ENCODE data around the gene ATP8A2. TPM values are rescaled to one million over a fixed set of nuclear protein-coding genes. Genes with fewer than 3 reads are reported as not detected.

ATP8A2 gene
- total RNA-seq, 1 donor from 2014 or later: 1.3 TPM

- H3K79me2 ChIP-seq (ENCODE audit: insufficient read depth, low read length): no peaks in the 10 kb centered on the region
- H3K9me3 ChIP-seq (ENCODE audit: insufficient read depth, low read depth, low read length): no peaks in the 10 kb centered on the region
- H3K4me3 Mint-ChIP-seq (ENCODE audit: unreplicated experiment): no peak overlapping the region
- DNase-seq (ENCODE audit: low read depth) (no peak), FAIRE-seq (no peak)
- H3K36me3 Mint-ChIP-seq (ENCODE audit: low read depth, unreplicated experiment): no peaks in the 10 kb centered on the region
- H3K4me2 ChIP-seq (ENCODE audit: low read length): no peak overlapping the region
- peaks cover 30% of the 10 kb centered on the region for H3K4me1 Mint-ChIP-seq (ENCODE audit: low read depth, unreplicated experiment)
- H3K27ac ChIP-seq (ENCODE audit: low read depth, low read length): no peak overlapping the region
- no peaks in the 10 kb centered on the region for H3K36me3 ChIP-seq (ENCODE audit: insufficient read depth, low read length)
- TF ChIP-seq EZH2 (IDR thresholded peaks at IDR 0.05; ENCODE audit: insufficient read depth, low read length): no peak
- no peak for TF ChIP-seq CTCF (IDR thresholded peaks at IDR 0.05; ENCODE audit: insufficient read depth, low read depth, low read length)
- H3K9me3 Mint-ChIP-seq (ENCODE audit: unreplicated experiment): peaks cover 5% of the 10 kb centered on the region
- H4K20me1 ChIP-seq (ENCODE audit: insufficient read depth, low read length): no peaks in the 10 kb centered on the region
- no peak overlapping the region for H3K9ac ChIP-seq (ENCODE audit: low read length)
- H3K4me3 ChIP-seq (ENCODE audit: insufficient read depth, low read depth, low read length): no peak overlapping the region
- peaks cover 20% of the 10 kb centered on the region for H3K4me1 ChIP-seq (ENCODE audit: insufficient read depth, low read length)
- peaks cover 9% of the 10 kb centered on the region for H3K27me3 Mint-ChIP-seq (ENCODE audit: low read depth, unreplicated experiment)
- H3K27ac Mint-ChIP-seq (ENCODE audit: unreplicated experiment): no peak overlapping the region
- no peak overlapping the region for H2AFZ ChIP-seq (ENCODE audit: low read depth, low read length)
- peaks cover 3% of the 10 kb centered on the region for H3K27me3 ChIP-seq (ENCODE audit: insufficient read depth, low read length)
Measured at GRCh38 chr13:25879466-25879865, 507.7 kb downstream of the ATP8A2 start.

GRCh38 chr13:25881136-25881926 lies 509.6 kb downstream of the ATP8A2 start:
- peaks cover 9% of the 10 kb centered on the region for H3K27me3 Mint-ChIP-seq (ENCODE audit: low read depth, unreplicated experiment)
- Histone ChIP-seq H3K36me3 (ENCODE audit: insufficient read depth, low read length) (no peaks in the 10 kb centered on the region), H3K79me2 (ENCODE audit: insufficient read depth, low read length) (no peaks in the 10 kb centered on the region), H3K9me3 (ENCODE audit: insufficient read depth, low read depth, low read length) (no peaks in the 10 kb centered on the region), H3K4me3 (ENCODE audit: insufficient read depth, low read depth, low read length) (peak overlapping the region; percentile 41), H3K9ac (ENCODE audit: low read length) (peak overlapping the region; percentile 3), H3K27me3 (ENCODE audit: insufficient read depth, low read length) (peaks cover 3% of the 10 kb centered on the region), H3K4me2 (ENCODE audit: low read length) (peak overlapping the region; percentile 80), H4K20me1 (ENCODE audit: insufficient read depth, low read length) (no peaks in the 10 kb centered on the region), H3K27ac (ENCODE audit: low read depth, low read length) (no peak overlapping the region), H3K4me1 (ENCODE audit: insufficient read depth, low read length) (peaks cover 20% of the 10 kb centered on the region), H2AFZ (ENCODE audit: low read depth, low read length) (no peak overlapping the region)
- DNase-seq (ENCODE audit: low read depth): peak; percentile 74
- no peak overlapping the region for H3K27ac Mint-ChIP-seq (ENCODE audit: unreplicated experiment)
- no peak for TF ChIP-seq CTCF (IDR thresholded peaks at IDR 0.05; ENCODE audit: insufficient read depth, low read depth, low read length)
- no peak for TF ChIP-seq EZH2 (IDR thresholded peaks at IDR 0.05; ENCODE audit: insufficient read depth, low read length)
- H3K9me3 Mint-ChIP-seq (ENCODE audit: unreplicated experiment): peaks cover 2% of the 10 kb centered on the region
- H3K4me1 Mint-ChIP-seq (ENCODE audit: low read depth, unreplicated experiment): peaks cover 33% of the 10 kb centered on the region
- no peaks in the 10 kb centered on the region for H3K36me3 Mint-ChIP-seq (ENCODE audit: low read depth, unreplicated experiment)
- no peak overlapping the region for H3K4me3 Mint-ChIP-seq (ENCODE audit: unreplicated experiment)
- no peak for FAIRE-seq

- Histone ChIP-seq H3K27ac (ENCODE audit: low read depth, low read length) (no peak overlapping the region), H3K27me3 (ENCODE audit: insufficient read depth, low read length) (peaks cover 3% of the 10 kb centered on the region), H3K9me3 (ENCODE audit: insufficient read depth, low read depth, low read length) (no peaks in the 10 kb centered on the region), H3K9ac (ENCODE audit: low read length) (peak overlapping the region; percentile 3), H3K4me3 (ENCODE audit: insufficient read depth, low read depth, low read length) (peak overlapping the region; percentile 41), H4K20me1 (ENCODE audit: insufficient read depth, low read length) (no peaks in the 10 kb centered on the region), H3K4me1 (ENCODE audit: insufficient read depth, low read length) (peaks cover 20% of the 10 kb centered on the region), H3K79me2 (ENCODE audit: insufficient read depth, low read length) (no peaks in the 10 kb centered on the region), H2AFZ (ENCODE audit: low read depth, low read length) (no peak overlapping the region), H3K4me2 (ENCODE audit: low read length) (peak overlapping the region; percentile 80), H3K36me3 (ENCODE audit: insufficient read depth, low read length) (no peaks in the 10 kb centered on the region)
- peak overlapping the region; percentile 25 for H3K4me3 Mint-ChIP-seq (ENCODE audit: unreplicated experiment)
- peaks cover 40% of the 10 kb centered on the region for H3K4me1 Mint-ChIP-seq (ENCODE audit: low read depth, unreplicated experiment)
- TF ChIP-seq CTCF (IDR thresholded peaks at IDR 0.05; ENCODE audit: insufficient read depth, low read depth, low read length): no peak
- TF ChIP-seq EZH2 (IDR thresholded peaks at IDR 0.05; ENCODE audit: insufficient read depth, low read length): no peak
- no peak for FAIRE-seq
- H3K27me3 Mint-ChIP-seq (ENCODE audit: low read depth, unreplicated experiment): peaks cover 9% of the 10 kb centered on the region
- H3K36me3 Mint-ChIP-seq (ENCODE audit: low read depth, unreplicated experiment): no peaks in the 10 kb centered on the region
- peak; percentile 90 for DNase-seq (ENCODE audit: low read depth)
- peaks cover 2% of the 10 kb centered on the region for H3K9me3 Mint-ChIP-seq (ENCODE audit: unreplicated experiment)
- H3K27ac Mint-ChIP-seq (ENCODE audit: unreplicated experiment): no peak overlapping the region
Measured at GRCh38 chr13:25881971-25882451, 510.2 kb downstream of the ATP8A2 start.

Data from astrocyte (in vitro differentiated cells and primary cell).